A673 (cell line): ENCODE measurements around the gene POMGNT2.

Experiments
- CTCF ChIP-seq: fragments of 300-800, 200-600 bp; sonication (generic); conservative IDR thresholded peaks from 2 replicates; pipeline ENCODE4 v1.5.1; 2017; ENCODE audit warnings: low read depth, mild to moderate bottlenecking, antibody characterized with exemption, low read length, moderate library complexity, mixed read lengths
- EZH2 ChIP-seq: fragments of 200-600 bp; sonication (generic); IDR thresholded peaks from 2 replicates; pipeline ENCODE4 v1.6.1; 2017; ENCODE audit warnings: borderline replicate concordance, low read depth, mild to moderate bottlenecking, mixed read lengths, antibody characterized with exemption, low read length; ENCODE audit not compliant: poor library complexity, severe bottlenecking

- TF ChIP-seq CTCF, result no peak
- no peak for TF ChIP-seq EZH2
These were observed 22.6 kb upstream of the POMGNT2 start for GRCh38 chr3:43128464-43128863.
